C4-2B (cell line): ENCODE data around the gene IGFBPL1.

Source experiments
- ZFX ChIP-seq: fragments of 450-650 bp; IDR thresholded peaks from 2 replicates; pipeline ENCODE4 v1.6.1; 2017
- TF ChIP-seq, protein P1 (sequence below): fragments of 450-650 bp; conservative IDR thresholded peaks from 2 replicates; pipeline ENCODE4 v1.5.1; 2017; ENCODE audit warnings: mild to moderate bottlenecking

DNA sequence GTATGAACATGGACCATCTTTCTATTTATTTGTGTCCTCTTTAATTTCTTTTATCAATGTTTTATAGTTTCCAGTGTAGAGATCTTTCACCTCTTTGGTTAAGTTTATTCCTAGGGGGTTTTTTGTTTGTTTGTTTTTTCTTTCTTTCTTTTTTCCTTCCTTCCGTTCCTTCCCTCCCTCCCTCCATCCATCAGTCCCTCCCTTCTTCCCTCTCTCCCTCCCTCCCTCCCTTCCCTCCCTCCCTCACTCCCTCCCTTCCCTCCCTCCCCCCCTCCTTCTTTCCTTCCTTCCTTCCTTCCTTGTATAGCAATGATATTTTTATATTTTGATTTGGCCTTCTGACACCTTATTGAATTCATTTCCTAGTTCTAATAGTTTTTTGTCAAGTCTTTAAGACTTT, 23.4 kb upstream of the IGFBPL1 start:
- TF ChIP-seq, protein P1, sequence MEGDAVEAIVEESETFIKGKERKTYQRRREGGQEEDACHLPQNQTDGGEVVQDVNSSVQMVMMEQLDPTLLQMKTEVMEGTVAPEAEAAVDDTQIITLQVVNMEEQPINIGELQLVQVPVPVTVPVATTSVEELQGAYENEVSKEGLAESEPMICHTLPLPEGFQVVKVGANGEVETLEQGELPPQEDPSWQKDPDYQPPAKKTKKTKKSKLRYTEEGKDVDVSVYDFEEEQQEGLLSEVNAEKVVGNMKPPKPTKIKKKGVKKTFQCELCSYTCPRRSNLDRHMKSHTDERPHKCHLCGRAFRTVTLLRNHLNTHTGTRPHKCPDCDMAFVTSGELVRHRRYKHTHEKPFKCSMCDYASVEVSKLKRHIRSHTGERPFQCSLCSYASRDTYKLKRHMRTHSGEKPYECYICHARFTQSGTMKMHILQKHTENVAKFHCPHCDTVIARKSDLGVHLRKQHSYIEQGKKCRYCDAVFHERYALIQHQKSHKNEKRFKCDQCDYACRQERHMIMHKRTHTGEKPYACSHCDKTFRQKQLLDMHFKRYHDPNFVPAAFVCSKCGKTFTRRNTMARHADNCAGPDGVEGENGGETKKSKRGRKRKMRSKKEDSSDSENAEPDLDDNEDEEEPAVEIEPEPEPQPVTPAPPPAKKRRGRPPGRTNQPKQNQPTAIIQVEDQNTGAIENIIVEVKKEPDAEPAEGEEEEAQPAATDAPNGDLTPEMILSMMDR = no peak
- no peak for TF ChIP-seq ZFX
